HT-29 (cell line): ENCODE data around the gene GNAT3. TPM values are rescaled to one million over a fixed set of nuclear protein-coding genes. Genes with fewer than 3 reads are reported as not detected.
A peak's percentile ranks its signal among the peaks of the same experiment; 100 is the strongest.

Experiments
- DNase-seq: peaks from one replicate; pipeline ENCODE4 v3.0.0-alpha.2; 2015; ENCODE audit warnings: low spot score
- total RNA-seq: library from RNA; depleted of rRNA; stranded (reverse); fragments of >200 nt; shearing (Covaris generic); gene quantifications from 2 replicates; pipeline ENCODE4 v1.2.3, GENCODE V29; 2014; rRNA removed

The GNAT3 gene
- not detected in 2 replicates for total RNA-seq

GRCh38 chr7:80511964-80512363 lies at the start of gene GNAT3:
TSS of gene GNAT3 (minus strand) at chr7:80512064. CDS start at chr7:80511926, 138 bp downstream.
- DNase-seq = no peak

- no peak for DNase-seq
Observed at GRCh38 chr7:80558116-80558515, 46.3 kb upstream of the GNAT3 start.

- no peak for DNase-seq
Observed at GRCh38 chr7:80552031-80552694, 40.3 kb upstream of the GNAT3 start.

- DNase-seq = no peak
Observed at GRCh38 chr7:80550005-80550404, 38.1 kb upstream of the GNAT3 start.

GRCh38 chr7:80548840-80549530 lies 37.1 kb upstream of the GNAT3 start:
- no peak for DNase-seq

GRCh38 chr7:80542398-80542797 lies 30.5 kb upstream of the GNAT3 start:
- DNase-seq = peak; percentile 76

- DNase-seq = no peak
Observed at GRCh38 chr7:80540836-80541235, 29.0 kb upstream of the GNAT3 start.

GRCh38 chr7:80537091-80537490 lies 25.2 kb upstream of the GNAT3 start:
- no peak for DNase-seq

GRCh38 chr7:80536426-80536825 lies 24.6 kb upstream of the GNAT3 start:
- DNase-seq = no peak

- DNase-seq = no peak
Observed at GRCh38 chr7:80533287-80533686, 21.4 kb upstream of the GNAT3 start.

GRCh38 chr7:80532153-80532552 lies 20.3 kb upstream of the GNAT3 start:
- DNase-seq = no peak

- DNase-seq = no peak
Observed at GRCh38 chr7:80530136-80530535, 18.3 kb upstream of the GNAT3 start.

GRCh38 chr7:80529362-80529761 lies 17.5 kb upstream of the GNAT3 start:
- no peak for DNase-seq

- no peak for DNase-seq
Observed at GRCh38 chr7:80528689-80529088, 16.8 kb upstream of the GNAT3 start.

GRCh38 chr7:80526472-80526871 lies 14.6 kb upstream of the GNAT3 start:
- DNase-seq = no peak

GRCh38 chr7:80524693-80525092 lies 12.8 kb upstream of the GNAT3 start:
- no peak for DNase-seq

- DNase-seq = peak; percentile 30
Observed at GRCh38 chr7:80521809-80522208, 9.9 kb upstream of the GNAT3 start.

GRCh38 chr7:80520199-80520598 lies 8.3 kb upstream of the GNAT3 start:
- peak; percentile 37 for DNase-seq

GRCh38 chr7:80517282-80517747 lies 5.5 kb upstream of the GNAT3 start:
- no peak for DNase-seq

GRCh38 chr7:80515298-80515697 lies 3.4 kb upstream of the GNAT3 start:
- no peak for DNase-seq

- DNase-seq = no peak
Observed at GRCh38 chr7:80510021-80510420, 1.8 kb downstream of the GNAT3 start.

GRCh38 chr7:80508440-80508839 lies 3.4 kb downstream of the GNAT3 start:
- no peak for DNase-seq

GRCh38 chr7:80505900-80506500 lies 5.9 kb downstream of the GNAT3 start:
- no peak for DNase-seq
